ENCODE data around the gene OR2B2.
A peak's percentile ranks its signal among the peaks of the same experiment; 100 is the strongest.

Gene OR2B2

DNA sequence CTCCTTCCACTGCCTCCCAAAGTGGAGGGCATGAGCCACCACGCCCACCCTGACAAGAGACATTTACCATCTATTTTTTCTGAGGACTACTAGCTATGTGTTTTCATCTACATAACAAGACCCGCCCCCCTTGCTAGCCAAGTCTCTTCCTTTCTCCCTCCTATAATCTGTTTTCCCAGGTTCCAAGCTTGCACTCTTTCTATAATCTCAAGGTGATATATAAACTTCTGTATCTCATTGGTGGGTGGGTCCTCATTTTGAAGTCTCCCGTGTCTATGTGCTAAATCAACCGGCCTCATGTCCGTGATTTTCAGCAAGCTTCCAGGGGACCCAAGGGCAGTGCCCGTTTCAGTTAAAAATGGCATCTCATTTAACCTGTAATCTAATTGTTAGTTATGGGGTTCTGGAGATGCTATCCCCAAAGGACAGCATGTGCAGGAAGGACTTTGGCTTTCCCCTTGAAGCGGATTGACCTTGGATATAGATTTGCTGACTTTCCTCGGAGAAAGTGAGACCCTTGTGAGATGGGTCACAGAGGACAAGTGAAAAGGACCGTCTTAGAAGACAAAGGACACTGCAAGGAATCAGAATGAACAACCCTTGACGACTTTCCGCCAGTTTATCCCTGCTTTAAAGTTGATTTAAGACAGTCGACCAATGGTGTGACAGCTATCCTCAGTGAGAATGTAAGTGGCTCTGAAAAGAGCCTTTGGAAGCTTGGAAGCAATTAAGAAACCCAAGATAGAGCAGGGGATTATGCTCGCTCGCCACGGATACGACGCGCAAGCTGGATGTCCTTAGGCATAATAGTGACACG lies 22.4 kb downstream of the OR2B2 start:
- TF ChIP-seq, protein P1, sequence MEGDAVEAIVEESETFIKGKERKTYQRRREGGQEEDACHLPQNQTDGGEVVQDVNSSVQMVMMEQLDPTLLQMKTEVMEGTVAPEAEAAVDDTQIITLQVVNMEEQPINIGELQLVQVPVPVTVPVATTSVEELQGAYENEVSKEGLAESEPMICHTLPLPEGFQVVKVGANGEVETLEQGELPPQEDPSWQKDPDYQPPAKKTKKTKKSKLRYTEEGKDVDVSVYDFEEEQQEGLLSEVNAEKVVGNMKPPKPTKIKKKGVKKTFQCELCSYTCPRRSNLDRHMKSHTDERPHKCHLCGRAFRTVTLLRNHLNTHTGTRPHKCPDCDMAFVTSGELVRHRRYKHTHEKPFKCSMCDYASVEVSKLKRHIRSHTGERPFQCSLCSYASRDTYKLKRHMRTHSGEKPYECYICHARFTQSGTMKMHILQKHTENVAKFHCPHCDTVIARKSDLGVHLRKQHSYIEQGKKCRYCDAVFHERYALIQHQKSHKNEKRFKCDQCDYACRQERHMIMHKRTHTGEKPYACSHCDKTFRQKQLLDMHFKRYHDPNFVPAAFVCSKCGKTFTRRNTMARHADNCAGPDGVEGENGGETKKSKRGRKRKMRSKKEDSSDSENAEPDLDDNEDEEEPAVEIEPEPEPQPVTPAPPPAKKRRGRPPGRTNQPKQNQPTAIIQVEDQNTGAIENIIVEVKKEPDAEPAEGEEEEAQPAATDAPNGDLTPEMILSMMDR (conservative IDR thresholded peaks at IDR 0.05; ENCODE audit: control insufficient read depth, insufficient read depth, low read depth, low read length): no peak
- H3K4me3 ChIP-seq (ENCODE audit: control insufficient read depth, low read depth, low read length): peak overlapping the region; percentile 58
- no peak for DNase-seq (ENCODE audit: low read depth)

DNA sequence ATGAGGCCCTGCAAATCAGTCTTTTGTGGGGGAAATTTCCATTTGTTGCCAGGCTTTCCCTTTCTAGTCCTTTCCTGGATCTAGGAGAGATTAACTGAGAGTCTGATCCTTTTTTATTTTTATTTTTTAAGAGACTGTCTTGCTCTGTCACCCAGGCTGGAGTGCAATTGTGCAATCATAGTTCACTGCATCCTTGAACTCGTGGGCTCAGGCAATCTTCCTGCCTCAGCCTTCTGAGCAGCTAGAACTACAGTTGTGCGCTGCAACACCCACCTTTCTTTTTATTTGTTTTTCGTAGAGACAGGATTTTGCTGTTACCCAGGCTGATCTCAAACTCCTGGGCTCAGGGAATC lies 22.9 kb downstream of the OR2B2 start:
- peak; percentile 25 for DNase-seq (ENCODE audit: low read depth)
- TF ChIP-seq, protein P1 (conservative IDR thresholded peaks at IDR 0.05; ENCODE audit: control insufficient read depth, insufficient read depth, low read depth, low read length): no peak
- no peak overlapping the region for H3K4me3 ChIP-seq (ENCODE audit: control insufficient read depth, low read depth, low read length)

DNA sequence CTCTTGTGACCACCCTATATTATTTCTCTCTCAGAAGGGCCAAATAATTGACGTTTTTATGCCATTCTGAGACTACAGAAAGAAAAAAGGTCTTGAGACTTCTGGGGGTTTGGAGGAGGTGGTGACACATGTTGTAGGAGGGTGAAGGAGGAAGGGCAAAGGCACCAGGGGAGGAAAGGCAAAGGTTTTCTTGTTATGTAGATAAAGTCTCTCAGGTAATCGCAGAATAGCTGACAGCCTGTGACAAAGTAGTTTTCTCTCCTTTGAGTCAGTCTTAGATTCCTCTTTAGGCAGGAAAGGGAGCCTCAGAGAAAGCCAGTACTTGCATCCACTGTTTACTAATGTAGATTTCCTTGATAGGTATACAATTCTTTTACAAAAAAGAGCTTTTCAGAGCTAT lies 23.6 kb downstream of the OR2B2 start:
- TF ChIP-seq, protein P1 (conservative IDR thresholded peaks at IDR 0.05; ENCODE audit: control insufficient read depth, insufficient read depth, low read depth, low read length): no peak
- no peak for DNase-seq (ENCODE audit: low read depth)

DNA sequence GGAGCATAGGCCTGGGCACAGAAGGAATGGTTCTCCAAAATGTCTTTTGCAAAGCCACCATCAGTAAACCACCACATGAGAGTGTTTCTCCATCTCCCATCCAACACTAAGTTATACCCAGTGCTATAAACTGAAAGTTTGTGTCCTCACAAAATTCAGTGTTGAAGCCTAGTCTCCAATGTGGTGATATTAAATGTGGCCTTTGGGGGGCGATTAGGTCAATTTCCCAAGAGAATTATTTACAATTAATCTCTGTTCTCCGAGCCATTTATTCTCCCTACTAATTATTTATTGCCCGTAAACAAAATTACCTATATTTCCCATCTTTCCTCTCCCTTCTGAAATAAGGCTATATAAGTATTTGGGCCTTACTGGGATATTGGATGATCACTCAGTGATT lies 26.1 kb downstream of the OR2B2 start:
- DNase-seq (ENCODE audit: low read depth): no peak
- H3K4me3 ChIP-seq (ENCODE audit: control insufficient read depth, low read depth, low read length): no peak overlapping the region
- TF ChIP-seq, protein P1 (conservative IDR thresholded peaks at IDR 0.05; ENCODE audit: control insufficient read depth, insufficient read depth, low read depth, low read length): no peak

More for the DNA sequence above, 23.6 kb downstream of the OR2B2 start:
- no peak overlapping the region for H3K4me3 ChIP-seq (ENCODE audit: control insufficient read depth, low read depth, low read length)

DNA sequence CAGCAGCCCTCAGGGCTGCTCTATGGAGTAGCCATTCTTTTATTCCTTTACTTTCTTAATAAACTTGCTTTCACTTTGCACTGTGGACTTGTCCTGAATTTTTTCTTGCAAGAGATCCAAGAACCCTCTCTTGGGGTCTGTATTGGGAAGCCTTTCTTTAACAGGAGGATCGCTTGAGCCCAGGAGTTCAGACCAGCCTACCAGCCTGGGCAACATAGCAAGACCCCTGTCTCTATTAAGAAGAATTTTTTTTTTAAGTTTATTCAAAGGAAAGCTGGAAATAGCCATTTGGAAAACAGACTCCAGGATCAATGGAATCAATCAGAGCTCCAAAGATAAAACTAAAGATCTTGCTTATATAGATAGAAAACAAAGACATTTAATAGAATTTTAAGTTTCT lies 29.1 kb downstream of the OR2B2 start:
- H3K4me3 ChIP-seq (ENCODE audit: control insufficient read depth, low read depth, low read length): no peak overlapping the region
- TF ChIP-seq, protein P1 (conservative IDR thresholded peaks at IDR 0.05; ENCODE audit: control insufficient read depth, insufficient read depth, low read depth, low read length): no peak
- no peak for DNase-seq (ENCODE audit: low read depth)

DNA sequence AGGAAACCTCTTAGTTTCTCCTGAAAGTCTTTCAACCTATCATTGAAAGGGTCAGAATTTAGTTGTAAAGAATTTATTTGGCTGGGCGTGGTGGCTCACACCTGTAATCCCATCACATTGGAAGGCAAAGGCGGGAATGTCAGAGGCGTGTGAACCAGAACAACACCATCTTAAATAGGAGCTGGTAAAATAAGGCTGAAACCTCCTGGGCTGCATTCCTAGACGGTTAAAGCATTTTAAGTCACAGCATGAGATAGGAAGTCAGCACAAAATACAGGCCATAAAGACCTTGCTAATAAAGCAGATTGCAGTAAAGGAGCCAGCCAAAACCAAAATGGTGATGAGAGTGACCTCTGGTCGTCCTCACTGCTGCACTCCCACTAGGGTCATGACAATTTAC lies 29.6 kb downstream of the OR2B2 start:
- TF ChIP-seq, protein P1 (conservative IDR thresholded peaks at IDR 0.05; ENCODE audit: control insufficient read depth, insufficient read depth, low read depth, low read length): no peak
- no peak for DNase-seq (ENCODE audit: low read depth)

More for the DNA sequence above, 29.6 kb downstream of the OR2B2 start:
- no peak overlapping the region for H3K4me3 ChIP-seq (ENCODE audit: control insufficient read depth, low read depth, low read length)

Data from fibroblast of mammary gland (primary cell).